ENCODE data around the gene SORCS3. TPM values are rescaled to one million over a fixed set of nuclear protein-coding genes. Genes with fewer than 3 reads are reported as not detected.

SORCS3 gene
- total RNA-seq, 1 experiment from 2014 or later: not detected

GRCh38 chr10:104850023-104850422 lies 208.9 kb downstream of the SORCS3 start:
- in situ Hi-C loops (cut with HindIII; ENCODE audit: low pct_unique_long_range_greater_than_20kb, low sequenced_read_pairs): no loop called here
- intact Hi-C loops (cut with micrococcal nuclease; ENCODE audit: unreplicated experiment): no loop called here
- no peak for ATAC-seq
- Histone ChIP-seq H3K27me3 (ENCODE audit: control insufficient read depth, insufficient read depth, low read length) (no peaks in the 10 kb centered on the region), H3K9me3 (ENCODE audit: control insufficient read depth, insufficient read depth, low read depth, low read length) (no peaks in the 10 kb centered on the region), H3K4me1 (ENCODE audit: control insufficient read depth, insufficient read depth, low read length) (no peaks in the 10 kb centered on the region), H3K36me3 (ENCODE audit: control insufficient read depth, insufficient read depth, low read length) (no peaks in the 10 kb centered on the region), H3K27ac (ENCODE audit: low read length) (no peak overlapping the region), H3K4me3 (ENCODE audit: low read depth in 2 of 2, low read length in 2 of 2) (no peak overlapping the region)
- no peak for DNase-seq (ENCODE audit: low read depth, low spot score)
- POLR2A ChIA-PET: interaction anchor here (0.7 kb wide), 1 partner anchor 550 kb away, joined by 3 read pairs; no protein-coding TSS in a partner anchor
- no peak for TF ChIP-seq POLR2AphosphoS5 (IDR thresholded peaks at IDR 0.05; ENCODE audit: low read depth, low read length)
- TF ChIP-seq SIN3A (IDR thresholded peaks at IDR 0.05; ENCODE audit: borderline replicate concordance, insufficient read depth, low read depth, low read length): no peak
- TF ChIP-seq TCF7L2 (IDR thresholded peaks at IDR 0.05; ENCODE audit: low read depth, low read length): no peak
- no peak for TF ChIP-seq CTCF (IDR thresholded peaks at IDR 0.05)
- CTCF ChIA-PET: no interaction called here
- no TSS peak for BruUV-seq (replicated peaks)

GRCh38 chr10:104867966-104868598 lies 227.0 kb downstream of the SORCS3 start:
- ATAC-seq: no peak
- TF ChIP-seq SIN3A (IDR thresholded peaks at IDR 0.05; ENCODE audit: borderline replicate concordance, insufficient read depth, low read depth, low read length) (no peak), CTCF (IDR thresholded peaks at IDR 0.05) (no peak), TCF7L2 (IDR thresholded peaks at IDR 0.05; ENCODE audit: low read depth, low read length) (no peak), REST (IDR thresholded peaks at IDR 0.05; ENCODE audit: insufficient read depth in 1 of 2, low read depth in 2 of 2, low read length in 1 of 2) (no peak), POLR2AphosphoS5 (IDR thresholded peaks at IDR 0.05; ENCODE audit: low read depth, low read length) (no peak)
- no peak overlapping the region for H3K27ac ChIP-seq (ENCODE audit: low read length)
- H3K9me3 ChIP-seq (ENCODE audit: control insufficient read depth, insufficient read depth, low read depth, low read length): no peaks in the 10 kb centered on the region
- no peaks in the 10 kb centered on the region for H3K36me3 ChIP-seq (ENCODE audit: control insufficient read depth, insufficient read depth, low read length)
- H3K4me1 ChIP-seq (ENCODE audit: control insufficient read depth, insufficient read depth, low read length): no peaks in the 10 kb centered on the region
- H3K4me3 ChIP-seq (ENCODE audit: low read depth in 2 of 2, low read length in 2 of 2): no peak overlapping the region
- peaks cover 4% of the 10 kb centered on the region; the same call in 1 of the 2 replicates for H3K27me3 ChIP-seq (ENCODE audit: control insufficient read depth, insufficient read depth, low read length)
- DNase-seq (ENCODE audit: low read depth, low spot score): no peak
- BruUV-seq (replicated peaks): no TSS peak
- in situ Hi-C loops (cut with HindIII; ENCODE audit: low pct_unique_long_range_greater_than_20kb, low sequenced_read_pairs): no loop called here
- POLR2A ChIA-PET: no interaction called here
- intact Hi-C loops (cut with micrococcal nuclease; ENCODE audit: unreplicated experiment): no loop called here
- CTCF ChIA-PET: no interaction called here
